ENCODE measurements around the gene HAGHL. TPM values are rescaled to one million over a fixed set of nuclear protein-coding genes. Genes with fewer than 3 reads are reported as not detected.

HAGHL gene
- total RNA-seq, 2 experiments from 2014 or later = 5.0 to 5.7 TPM

- Mint-ChIP-seq H3K4me1 (peaks cover 12% of the 10 kb centered on the region), H3K36me3 (ENCODE audit: low read depth) (no peaks in the 10 kb centered on the region), H3K27me3 (peaks cover 2% of the 10 kb centered on the region), H3K9me3 (no peaks in the 10 kb centered on the region), H3K27ac (no peak overlapping the region), H3K4me3 (peak overlapping the region; percentile 32)
- DNase-seq = no peak
- POLR2A ChIA-PET = interaction anchor here (0.5 to 1.1 kb wide), 3 partner anchors 27 to 1328 kb away, joined by 3 to 6 read pairs (median 4); no protein-coding TSS in a partner anchor
- CTCF ChIA-PET = interaction anchor here (0.7 to 2.2 kb wide), 8 partner anchors 8 to 66 kb away, joined by 3 to 9 read pairs (median 4); partner anchors contain the start of genes CHTF18, CIAO3 and RPUSD1
These were observed 5.0 kb upstream of the HAGHL start for GRCh38 chr16:721765-722540.

GRCh38 chr16:722835-723633 is 3.9 kb upstream of the HAGHL start:
- H3K36me3 Mint-ChIP-seq (ENCODE audit: low read depth) = no peaks in the 10 kb centered on the region
- ChIA-PET POLR2A (no interaction called here), CTCF (interaction anchor here (0.7 to 2.1 kb wide), 3 partner anchors 9 to 28 kb away, joined by 3 to 8 read pairs (median 4); partner anchors contain the start of gene CIAO3)
- no peak overlapping the region for H3K4me3 Mint-ChIP-seq
- DNase-seq = no peak
- H3K9me3 Mint-ChIP-seq = no peaks in the 10 kb centered on the region
- H3K4me1 Mint-ChIP-seq = peaks cover 12% of the 10 kb centered on the region
- peak overlapping the region; percentile 19 for H3K27ac Mint-ChIP-seq
- peaks cover 2% of the 10 kb centered on the region for H3K27me3 Mint-ChIP-seq

- no peak for DNase-seq
- Mint-ChIP-seq H3K4me3 (no peak overlapping the region), H3K4me1 (peaks cover 12% of the 10 kb centered on the region), H3K9me3 (no peaks in the 10 kb centered on the region), H3K36me3 (ENCODE audit: low read depth) (no peaks in the 10 kb centered on the region), H3K27ac (no peak overlapping the region), H3K27me3 (peaks cover 1% of the 10 kb centered on the region)
- ChIA-PET CTCF (interaction anchor here (0.5 to 2.1 kb wide), 5 partner anchors 12 to 27 kb away, joined by 3 to 8 read pairs (median 4); partner anchors contain the start of gene CIAO3), POLR2A (no interaction called here)
These were observed 3.2 kb upstream of the HAGHL start for GRCh38 chr16:723695-724094.

GRCh38 chr16:724188-725040 is 2.5 kb upstream of the HAGHL start:
- Mint-ChIP-seq H3K9me3 (no peaks in the 10 kb centered on the region), H3K36me3 (ENCODE audit: low read depth) (no peaks in the 10 kb centered on the region), H3K4me1 (peaks cover 12% of the 10 kb centered on the region), H3K4me3 (no peak overlapping the region), H3K27me3 (no peaks in the 10 kb centered on the region), H3K27ac (no peak overlapping the region)
- ChIA-PET POLR2A (no interaction called here), CTCF (interaction anchor here (0.5 to 2.3 kb wide), 7 partner anchors 12 to 268 kb away, joined by 3 to 14 read pairs (median 4); partner anchors contain the start of gene CIAO3)
- no peak for DNase-seq

GRCh38 chr16:725041-725376 is 1.9 kb upstream of the HAGHL start:
- DNase-seq = no peak
- Mint-ChIP-seq H3K36me3 (ENCODE audit: low read depth) (no peaks in the 10 kb centered on the region), H3K9me3 (no peaks in the 10 kb centered on the region), H3K27ac (no peak overlapping the region), H3K4me1 (peaks cover 9% of the 10 kb centered on the region), H3K4me3 (no peak overlapping the region), H3K27me3 (no peaks in the 10 kb centered on the region)
- CTCF ChIA-PET = interaction anchor here (0.5 to 2.3 kb wide), 4 partner anchors 12 to 268 kb away, joined by 3 to 14 read pairs (median 6); partner anchors contain the start of gene CIAO3
- POLR2A ChIA-PET = no interaction called here

- H3K4me1 Mint-ChIP-seq = peaks cover 3% of the 10 kb centered on the region
- H3K27ac Mint-ChIP-seq = no peak overlapping the region
- DNase-seq = no peak
- H3K27me3 Mint-ChIP-seq = no peaks in the 10 kb centered on the region
- CTCF ChIA-PET = interaction anchor here (1.2 to 2.6 kb wide), 6 partner anchors 10 to 60 kb away, joined by 3 to 14 read pairs (median 8); partner anchors contain the start of gene CIAO3
- H3K4me3 Mint-ChIP-seq = no peak overlapping the region
- POLR2A ChIA-PET = no interaction called here
- no peaks in the 10 kb centered on the region for H3K36me3 Mint-ChIP-seq (ENCODE audit: low read depth)
- H3K9me3 Mint-ChIP-seq = no peaks in the 10 kb centered on the region
These were observed 1.3 kb upstream of the HAGHL start for GRCh38 chr16:725463-726187.

- no peaks in the 10 kb centered on the region for H3K27me3 Mint-ChIP-seq
- H3K9me3 Mint-ChIP-seq = no peaks in the 10 kb centered on the region
- H3K4me3 Mint-ChIP-seq = peak overlapping the region; percentile 70
- ChIA-PET CTCF (interaction anchor here (1.2 to 2.6 kb wide), 6 partner anchors 10 to 59 kb away, joined by 3 to 14 read pairs (median 8); partner anchors contain the start of gene CIAO3), POLR2A (no interaction called here)
- H3K27ac Mint-ChIP-seq = no peak overlapping the region
- DNase-seq = no peak
- peaks cover 3% of the 10 kb centered on the region for H3K4me1 Mint-ChIP-seq
- no peaks in the 10 kb centered on the region for H3K36me3 Mint-ChIP-seq (ENCODE audit: low read depth)
These were observed 793 bp upstream of the HAGHL start for GRCh38 chr16:726188-726437.

GRCh38 chr16:727291-727977 is 528 bp downstream of the HAGHL start:
- Mint-ChIP-seq H3K9me3 (no peaks in the 10 kb centered on the region), H3K4me1 (no peaks in the 10 kb centered on the region), H3K27ac (no peak overlapping the region), H3K27me3 (no peaks in the 10 kb centered on the region), H3K4me3 (peak overlapping the region; percentile 48), H3K36me3 (ENCODE audit: low read depth) (no peaks in the 10 kb centered on the region)
- ChIA-PET POLR2A (no interaction called here), CTCF (interaction anchor here (0.9 to 2.6 kb wide), 5 partner anchors 8 to 58 kb away, joined by 3 to 9 read pairs (median 5); no protein-coding TSS in a partner anchor)
- DNase-seq = peak; percentile 31

- Mint-ChIP-seq H3K27me3 (no peaks in the 10 kb centered on the region), H3K36me3 (ENCODE audit: low read depth) (no peaks in the 10 kb centered on the region), H3K4me1 (no peaks in the 10 kb centered on the region), H3K9me3 (no peaks in the 10 kb centered on the region), H3K4me3 (no peak overlapping the region), H3K27ac (no peak overlapping the region)
- DNase-seq = peak; percentile 56
- ChIA-PET POLR2A (no interaction called here), CTCF (interaction anchor here (1.0 to 2.6 kb wide), 3 partner anchors 12 to 57 kb away, joined by 4 to 9 read pairs (median 5); no protein-coding TSS in a partner anchor)
These were observed 1.4 kb downstream of the HAGHL start for GRCh38 chr16:728131-728889.

- ChIA-PET CTCF (interaction anchor here (0.6 to 0.9 kb wide), 2 partner anchors 12 to 1456 kb away, joined by 3 to 5 read pairs; partner anchors contain the start of gene CIAO3), POLR2A (no interaction called here)
- no peaks in the 10 kb centered on the region for H3K27me3 Mint-ChIP-seq
- no peak overlapping the region for H3K4me3 Mint-ChIP-seq
- no peaks in the 10 kb centered on the region for H3K4me1 Mint-ChIP-seq
- H3K27ac Mint-ChIP-seq = no peak overlapping the region
- no peaks in the 10 kb centered on the region for H3K36me3 Mint-ChIP-seq (ENCODE audit: low read depth)
- H3K9me3 Mint-ChIP-seq = no peaks in the 10 kb centered on the region
- DNase-seq = no peak
These were observed 2.2 kb downstream of the HAGHL start for GRCh38 chr16:728890-729744.
